Measurements from ENCODE around the gene GABRR2.
"Not testable (repeated sequence)": the region's sequence is repeated elsewhere in the genome, so short reads cannot be mapped to it uniquely, and the experiment has no call there.

The GABRR2 gene

DNA sequence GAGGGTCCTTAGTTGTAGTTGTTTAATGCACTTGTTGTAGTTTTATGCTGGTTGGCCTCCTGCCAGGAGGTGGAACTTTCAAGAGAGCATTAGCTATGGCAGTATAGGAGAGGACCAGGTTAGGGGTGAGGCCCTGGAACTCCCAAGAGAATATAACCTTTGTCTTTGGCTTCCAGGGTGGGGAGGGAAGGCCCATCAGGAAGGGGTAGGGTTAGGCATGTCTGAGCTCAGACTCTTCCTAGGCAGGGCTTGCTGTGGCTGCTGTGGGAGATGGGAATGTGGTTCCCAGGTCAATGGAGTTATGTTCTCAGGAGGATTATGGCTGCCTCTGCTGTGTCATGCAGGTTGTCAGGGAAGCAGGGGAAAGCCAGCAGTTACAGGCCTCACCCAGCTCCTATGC is 77.9 kb downstream of the GABRR2 start:
- no peak overlapping the region for H3K4me3 ChIP-seq (ENCODE audit: low read depth, low read length)
- ChIA-PET POLR2A (no interaction called here), CTCF (interaction anchor here (0.5 to 0.6 kb wide), 2 partner anchors 16 to 113 kb away, joined by 3 read pairs; no protein-coding TSS in a partner anchor)
- H3K4me1 ChIP-seq (ENCODE audit: control insufficient read depth, insufficient read depth, low read length), result no peaks in the 10 kb centered on the region
- H3K9me3 ChIP-seq (ENCODE audit: control insufficient read depth, insufficient read depth, low read depth, low read length), result no peaks in the 10 kb centered on the region
- no peak for TF ChIP-seq ZNF341 (tag by site-specific recombination; IDR thresholded peaks at IDR 0.05; ENCODE audit: low read depth)
- TF ChIP-seq TCF7L2 (IDR thresholded peaks at IDR 0.05; ENCODE audit: borderline replicate concordance, low read depth, low read length), result no peak
- TF ChIP-seq ZBTB20 (tag by site-specific recombination; IDR thresholded peaks at IDR 0.05), result no peak
- no peak for TF ChIP-seq ZNF112 (tag by site-specific recombination; IDR thresholded peaks at IDR 0.05)
- TF ChIP-seq ZNF558 (tag by site-specific recombination; IDR thresholded peaks at IDR 0.05), result no peak
- no peak for TF ChIP-seq ZNF214 (tag by site-specific recombination; IDR thresholded peaks at IDR 0.05; ENCODE audit: borderline replicate concordance)
- TF ChIP-seq ZFP69B (tag by site-specific recombination; IDR thresholded peaks at IDR 0.05), result no peak
- no peak for TF ChIP-seq ZNF501 (tag by site-specific recombination; IDR thresholded peaks at IDR 0.05)
- no peak for TF ChIP-seq ZFHX2 (tag by site-specific recombination; conservative IDR thresholded peaks at IDR 0.05)
- no peak overlapping the region for H3K27ac ChIP-seq (ENCODE audit: extremely low read depth, low read depth, low read length)
- H3K36me3 ChIP-seq (ENCODE audit: control insufficient read depth in 2 of 2, insufficient read depth in 1 of 2, low read length in 2 of 2), result no peaks in the 10 kb centered on the region

DNA sequence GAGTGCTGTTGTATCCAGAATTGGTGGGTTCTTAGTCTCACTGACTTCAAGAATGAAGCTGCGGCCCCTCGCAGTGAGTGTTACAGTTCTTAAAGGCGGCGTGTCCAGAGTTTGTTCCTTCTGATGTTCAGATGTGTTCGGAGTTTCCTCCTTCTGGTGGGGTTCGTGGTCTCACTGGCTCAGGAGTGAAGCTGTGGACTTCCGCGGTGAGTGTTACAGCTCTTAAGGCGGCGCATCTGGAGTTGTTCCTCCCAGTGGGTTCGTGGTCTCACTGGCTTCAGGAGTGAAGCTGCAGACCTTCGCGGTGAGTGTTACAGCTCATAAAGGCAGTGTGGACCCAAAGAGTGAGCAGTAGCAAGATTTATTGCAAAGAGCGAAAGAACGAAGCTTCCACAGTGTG is 81.5 kb downstream of the GABRR2 start:
- H3K27ac ChIP-seq (ENCODE audit: extremely low read depth, low read depth, low read length); POLR2A ChIA-PET; H3K4me1 ChIP-seq (ENCODE audit: control insufficient read depth, insufficient read depth, low read length); H3K9me3 ChIP-seq (ENCODE audit: control insufficient read depth, insufficient read depth, low read depth, low read length); H3K4me3 ChIP-seq (ENCODE audit: low read depth, low read length); H3K36me3 ChIP-seq (ENCODE audit: control insufficient read depth in 2 of 2, insufficient read depth in 1 of 2, low read length in 2 of 2); CTCF ChIA-PET: not testable (repeated sequence)

DNA sequence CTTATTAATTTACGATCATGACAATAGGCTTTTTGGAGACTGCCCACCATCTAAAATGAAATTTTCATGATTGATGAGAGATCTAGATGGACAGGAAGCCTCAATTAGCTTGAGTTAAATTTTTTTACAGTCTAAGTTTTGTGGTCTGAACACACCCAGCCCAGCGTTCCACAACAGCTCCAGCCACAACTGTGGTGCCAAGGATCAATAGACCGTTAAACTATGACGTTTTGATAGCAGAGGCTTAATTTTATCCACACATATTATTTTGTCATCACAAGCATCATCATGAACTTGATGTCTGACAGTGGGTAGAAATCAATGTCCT is 92.4 kb downstream of the GABRR2 start:
- TF ChIP-seq RBAK (tag by site-specific recombination; IDR thresholded peaks at IDR 0.05), result no peak
- TF ChIP-seq SP7 (tag by site-specific recombination; IDR thresholded peaks at IDR 0.05), result 0 out of 2 replicates have a peak, but pooled peaks have one; percentile 12
- no peak for TF ChIP-seq ZNF530 (tag by site-specific recombination; IDR thresholded peaks at IDR 0.05; ENCODE audit: low read depth)
- TF ChIP-seq OSR2 (tag by site-specific recombination; IDR thresholded peaks at IDR 0.05), result no peak
- TF ChIP-seq MEIS1 (CRISPR knock-in tag; IDR thresholded peaks at IDR 0.05; ENCODE audit: borderline replicate concordance), result no peak
- TF ChIP-seq KLF10 (tag by site-specific recombination; IDR thresholded peaks at IDR 0.05), result 0 out of 2 replicates have a peak, but pooled peaks have one; percentile 17
- TF ChIP-seq ZNF140 (tag by site-specific recombination; IDR thresholded peaks at IDR 0.05), result no peak
- no peak for TF ChIP-seq ZNF211 (tag by site-specific recombination; IDR thresholded peaks at IDR 0.05; ENCODE audit: low read depth)
- Histone ChIP-seq H3K36me3 (ENCODE audit: control insufficient read depth in 2 of 2, insufficient read depth in 1 of 2, low read length in 2 of 2) (no peaks in the 10 kb centered on the region), H3K9me3 (ENCODE audit: control insufficient read depth, insufficient read depth, low read depth, low read length) (no peaks in the 10 kb centered on the region), H3K27ac (ENCODE audit: extremely low read depth, low read depth, low read length) (no peak overlapping the region), H3K4me1 (ENCODE audit: control insufficient read depth, insufficient read depth, low read length) (peaks cover 6% of the 10 kb centered on the region; the same call in 1 of the 2 replicates), H3K4me3 (ENCODE audit: low read depth, low read length) (no peak overlapping the region)
- POLR2A ChIA-PET, result interaction anchor here (1.3 to 1.9 kb wide), 2 partner anchors 76 to 142 kb away, joined by 3 to 5 read pairs; partner anchors contain the start of genes PM20D2 and PNRC1
- CTCF ChIA-PET, result no interaction called here

DNA sequence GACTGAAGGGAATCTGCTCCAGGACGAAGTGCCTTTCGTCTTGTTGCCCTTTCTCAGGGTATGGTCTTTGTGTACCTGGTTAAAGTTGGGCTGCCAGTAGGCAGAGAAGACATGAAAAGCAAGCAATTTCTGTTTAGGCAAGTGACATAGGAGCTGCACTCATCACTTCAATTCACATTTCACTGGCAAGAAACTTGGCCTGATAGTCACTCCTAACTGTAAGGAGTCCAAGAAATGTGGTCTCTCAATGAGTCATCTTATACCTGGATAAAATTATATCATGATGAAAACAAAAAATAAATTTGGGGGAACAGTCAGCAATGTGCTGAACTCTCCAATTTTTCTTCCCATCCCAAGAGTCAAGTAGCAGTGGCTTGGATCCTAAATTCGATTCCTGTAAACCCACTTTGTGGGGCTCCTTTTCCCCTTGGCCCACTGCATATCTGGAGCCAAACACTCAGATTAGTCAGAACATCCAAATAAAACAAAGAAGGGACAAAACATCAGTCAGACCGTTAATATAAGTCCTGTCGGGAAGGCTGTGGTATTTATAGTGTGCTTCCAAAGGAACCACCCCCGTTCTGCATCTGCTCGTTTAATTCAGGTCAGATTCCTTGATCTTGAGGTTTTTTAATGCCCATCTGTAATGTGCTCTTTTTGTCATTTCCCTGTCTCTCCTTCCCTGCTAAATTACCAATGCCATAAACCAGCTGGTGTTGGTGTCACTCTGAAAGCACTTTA is 93.0 kb downstream of the GABRR2 start:
- H3K36me3 ChIP-seq (ENCODE audit: control insufficient read depth in 2 of 2, insufficient read depth in 1 of 2, low read length in 2 of 2), result no peaks in the 10 kb centered on the region
- POLR2A ChIA-PET, result interaction anchor here (1.3 to 1.9 kb wide), 2 partner anchors 76 to 142 kb away, joined by 3 to 5 read pairs; partner anchors contain the start of genes PM20D2 and PNRC1
- CTCF ChIA-PET, result interaction anchor here (0.7 kb wide), 1 partner anchor 15 kb away, joined by 4 read pairs; no protein-coding TSS in a partner anchor
- TF ChIP-seq, protein P1, sequence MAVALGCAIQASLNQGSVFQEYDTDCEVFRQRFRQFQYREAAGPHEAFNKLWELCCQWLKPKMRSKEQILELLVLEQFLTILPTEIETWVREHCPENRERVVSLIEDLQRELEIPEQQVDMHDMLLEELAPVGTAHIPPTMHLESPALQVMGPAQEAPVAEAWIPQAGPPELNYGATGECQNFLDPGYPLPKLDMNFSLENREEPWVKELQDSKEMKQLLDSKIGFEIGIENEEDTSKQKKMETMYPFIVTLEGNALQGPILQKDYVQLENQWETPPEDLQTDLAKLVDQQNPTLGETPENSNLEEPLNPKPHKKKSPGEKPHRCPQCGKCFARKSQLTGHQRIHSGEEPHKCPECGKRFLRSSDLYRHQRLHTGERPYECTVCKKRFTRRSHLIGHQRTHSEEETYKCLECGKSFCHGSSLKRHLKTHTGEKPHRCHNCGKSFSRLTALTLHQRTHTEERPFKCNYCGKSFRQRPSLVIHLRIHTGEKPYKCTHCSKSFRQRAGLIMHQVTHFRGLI (tag by site-specific recombination; IDR thresholded peaks at IDR 0.05), result 0 out of 2 replicates have a peak, but pooled peaks have one; percentile 9
- TF ChIP-seq SALL2 (tag by site-specific recombination; IDR thresholded peaks at IDR 0.05; ENCODE audit: borderline replicate concordance) (no peak), ZNF184 (tag by site-specific recombination; IDR thresholded peaks at IDR 0.05) (0 out of 2 replicates have a peak, but pooled peaks have one; percentile 7), SP7 (tag by site-specific recombination; IDR thresholded peaks at IDR 0.05) (peak; percentile 61; the same call in 1 of the 2 replicates), FEZF1 (tag by site-specific recombination; IDR thresholded peaks at IDR 0.05) (peak; percentile 78)
- TF ChIP-seq, protein P2, sequence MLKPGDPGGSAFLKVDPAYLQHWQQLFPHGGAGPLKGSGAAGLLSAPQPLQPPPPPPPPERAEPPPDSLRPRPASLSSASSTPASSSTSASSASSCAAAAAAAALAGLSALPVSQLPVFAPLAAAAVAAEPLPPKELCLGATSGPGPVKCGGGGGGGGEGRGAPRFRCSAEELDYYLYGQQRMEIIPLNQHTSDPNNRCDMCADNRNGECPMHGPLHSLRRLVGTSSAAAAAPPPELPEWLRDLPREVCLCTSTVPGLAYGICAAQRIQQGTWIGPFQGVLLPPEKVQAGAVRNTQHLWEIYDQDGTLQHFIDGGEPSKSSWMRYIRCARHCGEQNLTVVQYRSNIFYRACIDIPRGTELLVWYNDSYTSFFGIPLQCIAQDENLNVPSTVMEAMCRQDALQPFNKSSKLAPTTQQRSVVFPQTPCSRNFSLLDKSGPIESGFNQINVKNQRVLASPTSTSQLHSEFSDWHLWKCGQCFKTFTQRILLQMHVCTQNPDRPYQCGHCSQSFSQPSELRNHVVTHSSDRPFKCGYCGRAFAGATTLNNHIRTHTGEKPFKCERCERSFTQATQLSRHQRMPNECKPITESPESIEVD (tag by site-specific recombination; IDR thresholded peaks at IDR 0.05), result peak; percentile 83
- TF ChIP-seq, protein P3, sequence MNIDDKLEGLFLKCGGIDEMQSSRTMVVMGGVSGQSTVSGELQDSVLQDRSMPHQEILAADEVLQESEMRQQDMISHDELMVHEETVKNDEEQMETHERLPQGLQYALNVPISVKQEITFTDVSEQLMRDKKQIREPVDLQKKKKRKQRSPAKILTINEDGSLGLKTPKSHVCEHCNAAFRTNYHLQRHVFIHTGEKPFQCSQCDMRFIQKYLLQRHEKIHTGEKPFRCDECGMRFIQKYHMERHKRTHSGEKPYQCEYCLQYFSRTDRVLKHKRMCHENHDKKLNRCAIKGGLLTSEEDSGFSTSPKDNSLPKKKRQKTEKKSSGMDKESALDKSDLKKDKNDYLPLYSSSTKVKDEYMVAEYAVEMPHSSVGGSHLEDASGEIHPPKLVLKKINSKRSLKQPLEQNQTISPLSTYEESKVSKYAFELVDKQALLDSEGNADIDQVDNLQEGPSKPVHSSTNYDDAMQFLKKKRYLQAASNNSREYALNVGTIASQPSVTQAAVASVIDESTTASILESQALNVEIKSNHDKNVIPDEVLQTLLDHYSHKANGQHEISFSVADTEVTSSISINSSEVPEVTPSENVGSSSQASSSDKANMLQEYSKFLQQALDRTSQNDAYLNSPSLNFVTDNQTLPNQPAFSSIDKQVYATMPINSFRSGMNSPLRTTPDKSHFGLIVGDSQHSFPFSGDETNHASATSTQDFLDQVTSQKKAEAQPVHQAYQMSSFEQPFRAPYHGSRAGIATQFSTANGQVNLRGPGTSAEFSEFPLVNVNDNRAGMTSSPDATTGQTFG (tag by site-specific recombination; IDR thresholded peaks at IDR 0.05; ENCODE audit: borderline replicate concordance), result no peak

More for the DNA sequence above, 93.0 kb downstream of the GABRR2 start:
- Histone ChIP-seq H3K9me3 (ENCODE audit: control insufficient read depth, insufficient read depth, low read depth, low read length) (no peaks in the 10 kb centered on the region), H3K4me3 (ENCODE audit: low read depth, low read length) (no peak overlapping the region), H3K4me1 (ENCODE audit: control insufficient read depth, insufficient read depth, low read length) (peaks cover 6% of the 10 kb centered on the region; the same call in 1 of the 2 replicates), H3K27ac (ENCODE audit: extremely low read depth, low read depth, low read length) (no peak overlapping the region)
